GM18499 (cell line): Measurements from ENCODE around the gene GPR149.

ENCODE experiments used
- ATAC-seq: cut with Tn5 transposase; IDR thresholded peaks from one replicate; pipeline ENCODE4 v1.9.1; 2021; ENCODE audit warnings: moderate number of reproducible peaks; ENCODE audit not compliant: insufficient read depth, unreplicated experiment

Gene GPR149

DNA sequence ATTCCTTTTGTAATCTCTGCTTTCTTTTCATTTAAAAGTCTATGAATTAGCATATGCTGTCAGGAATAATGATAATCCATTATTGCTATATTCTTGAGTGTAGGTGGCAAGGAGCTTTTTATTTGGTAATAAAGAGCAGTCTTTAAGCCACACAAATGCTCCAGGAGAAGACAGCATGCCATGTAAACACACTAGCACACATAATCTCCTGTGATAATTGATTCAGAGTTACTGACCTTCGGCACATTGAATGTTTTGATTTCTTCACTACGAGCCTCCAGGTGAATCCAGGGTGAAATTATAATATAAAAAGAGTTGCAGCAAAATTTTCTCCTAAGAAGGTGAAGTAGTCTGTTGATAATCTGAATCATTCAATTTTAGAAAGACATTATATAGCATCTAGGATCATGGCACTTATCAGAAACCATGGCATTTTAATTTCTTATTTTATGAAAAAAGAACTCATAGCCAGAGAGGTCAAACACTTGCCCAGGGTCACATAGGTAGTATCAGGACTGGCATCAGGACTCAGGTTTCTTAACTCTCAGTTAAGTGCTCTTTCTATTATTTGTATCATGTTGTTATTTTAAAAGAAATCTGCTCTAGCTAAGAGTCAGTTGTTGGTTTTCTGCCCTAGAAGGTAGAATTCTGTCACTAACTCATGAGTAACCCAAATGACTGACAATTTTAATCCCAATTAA is 84.4 kb downstream of the GPR149 start:
- no peak for ATAC-seq

- no peak for ATAC-seq
Observed at GRCh38 chr3:154338570-154338969, 91.4 kb downstream of the GPR149 start.

DNA sequence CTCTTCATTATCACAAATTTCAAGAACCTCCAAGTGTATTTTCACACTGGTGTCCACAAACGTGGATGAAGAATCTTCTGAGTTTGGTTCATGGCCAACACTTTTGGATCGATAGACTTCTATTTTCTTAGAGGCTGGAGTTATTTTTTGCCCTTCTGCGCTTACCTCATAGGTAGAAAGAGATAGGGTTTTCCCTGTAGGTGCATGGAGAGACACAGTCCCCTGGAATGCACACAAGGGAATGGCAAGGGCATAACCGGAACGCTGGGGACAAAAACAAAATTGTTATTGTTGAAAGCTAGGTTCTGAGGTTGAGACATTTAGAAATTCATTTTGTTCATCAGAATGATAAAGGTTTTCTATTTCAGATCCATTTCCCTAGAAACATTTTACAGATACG is 92.0 kb downstream of the GPR149 start:
- no peak for ATAC-seq

GRCh38 chr3:154334973-154335420 is 95.0 kb downstream of the GPR149 start:
- ATAC-seq = no peak

- ATAC-seq = no peak
Observed at GRCh38 chr3:154327871-154328270, 102.1 kb downstream of the GPR149 start.

- ATAC-seq = no peak
Observed at GRCh38 chr3:154324919-154325318, 105.1 kb downstream of the GPR149 start.

DNA sequence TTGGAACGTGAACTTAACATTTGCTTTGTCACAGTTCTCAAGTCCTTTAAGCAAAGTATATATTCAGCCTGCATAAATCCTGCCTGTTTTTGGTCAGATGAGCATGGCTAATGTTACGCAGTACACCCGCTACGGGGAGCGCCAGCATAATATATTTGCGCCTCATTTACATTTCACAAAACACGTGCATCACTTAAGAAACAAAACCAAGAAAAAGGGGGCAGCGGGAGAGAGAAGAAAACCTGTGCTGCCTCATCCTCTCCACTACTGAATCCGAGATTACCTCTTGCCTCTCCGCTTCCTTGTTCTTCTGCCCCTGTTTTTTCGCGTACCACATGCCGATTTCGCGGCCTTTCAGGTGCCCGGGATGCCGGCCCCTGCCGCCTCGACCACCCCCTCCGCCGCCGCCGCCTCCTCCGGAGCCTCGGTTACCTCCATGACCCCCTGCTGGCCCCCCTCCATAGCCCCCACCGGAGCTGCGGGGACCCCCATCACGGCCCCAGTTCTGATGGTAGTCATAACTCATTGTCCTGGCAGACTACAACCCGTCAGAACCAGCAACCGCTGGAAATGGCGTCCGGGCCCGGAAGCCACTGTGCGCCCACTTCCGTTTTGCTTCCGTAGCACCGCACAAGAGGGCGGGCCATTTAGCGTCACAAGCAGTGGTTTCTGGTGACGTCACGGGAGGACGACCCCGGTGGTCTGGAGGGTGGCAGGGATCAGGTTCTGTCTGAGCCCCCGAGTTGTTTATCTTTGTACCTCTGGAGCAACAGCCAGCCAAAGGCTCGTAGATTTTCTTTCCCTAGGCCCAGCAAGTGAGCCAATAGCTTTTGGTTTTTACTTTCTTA is 105.9 kb downstream of the GPR149 start, which contains the start of gene DHX36:
DHX36 (minus strand) TSS at position 597 of the 848 bp plus-strand sequence; CDS start at position 526, 71 bp downstream.
- peak; percentile 77 for ATAC-seq

DNA sequence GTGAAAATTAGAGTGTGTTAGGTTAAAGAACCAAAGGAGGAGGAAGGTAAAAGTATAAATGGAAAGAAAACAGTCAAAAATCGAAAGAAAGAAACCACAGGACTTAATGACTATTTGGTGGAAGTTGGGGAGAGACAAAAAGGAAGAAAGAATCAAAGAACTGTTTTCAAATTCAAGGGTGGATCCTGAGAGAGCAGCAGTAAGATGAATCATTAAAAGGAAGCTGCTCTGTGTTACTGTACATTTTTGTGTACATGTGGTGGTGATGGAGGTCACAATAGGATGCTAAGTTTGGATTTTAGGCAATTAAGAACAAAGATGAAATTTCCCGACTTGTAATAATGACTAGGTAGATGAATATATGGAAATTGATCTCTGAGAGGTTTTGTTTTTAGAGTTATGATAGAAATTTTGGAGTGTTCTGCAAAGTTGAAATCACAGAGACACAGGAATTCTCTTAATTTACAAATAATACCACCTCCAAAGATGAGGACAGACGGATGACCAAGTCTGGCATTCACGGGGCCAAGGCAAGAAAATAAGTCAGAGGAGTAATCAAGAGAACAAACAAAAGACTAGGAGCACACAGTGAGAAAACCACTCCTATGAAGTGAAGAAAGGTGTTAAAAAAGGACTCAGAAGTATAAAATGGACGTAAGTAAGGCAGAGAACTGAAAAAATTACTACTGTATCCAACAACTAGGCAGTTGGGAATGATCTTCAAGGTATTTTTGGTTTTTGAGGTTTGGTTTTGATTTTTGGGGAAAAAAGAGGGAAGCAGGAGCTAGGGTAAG is 112.8 kb downstream of the GPR149 start:
- no peak for ATAC-seq

DNA sequence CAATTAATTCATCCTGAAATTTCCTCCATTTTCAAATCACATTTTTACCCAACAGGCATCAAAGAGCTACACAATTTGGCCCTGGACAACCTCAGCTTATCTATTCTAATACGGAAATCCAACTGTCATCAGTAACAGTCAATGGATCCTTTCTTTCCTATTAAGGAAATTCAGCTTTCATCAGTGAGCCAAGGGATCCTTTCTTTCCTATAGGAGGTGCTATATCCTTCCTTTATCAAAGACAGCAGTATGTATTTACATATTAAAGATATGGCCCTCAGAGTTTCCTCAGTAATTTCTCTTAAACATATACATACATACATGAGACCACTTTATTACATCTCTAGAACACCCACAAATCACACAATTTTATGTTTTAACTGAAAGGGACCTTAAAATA is 115.8 kb downstream of the GPR149 start:
- ATAC-seq = no peak

- no peak for ATAC-seq
Observed at GRCh38 chr3:154310840-154311239, 119.2 kb downstream of the GPR149 start.

- no peak for ATAC-seq
Observed at GRCh38 chr3:154307363-154307762, 122.6 kb downstream of the GPR149 start.

- ATAC-seq = no peak
Observed at GRCh38 chr3:154304936-154305335, 125.1 kb downstream of the GPR149 start.

DNA sequence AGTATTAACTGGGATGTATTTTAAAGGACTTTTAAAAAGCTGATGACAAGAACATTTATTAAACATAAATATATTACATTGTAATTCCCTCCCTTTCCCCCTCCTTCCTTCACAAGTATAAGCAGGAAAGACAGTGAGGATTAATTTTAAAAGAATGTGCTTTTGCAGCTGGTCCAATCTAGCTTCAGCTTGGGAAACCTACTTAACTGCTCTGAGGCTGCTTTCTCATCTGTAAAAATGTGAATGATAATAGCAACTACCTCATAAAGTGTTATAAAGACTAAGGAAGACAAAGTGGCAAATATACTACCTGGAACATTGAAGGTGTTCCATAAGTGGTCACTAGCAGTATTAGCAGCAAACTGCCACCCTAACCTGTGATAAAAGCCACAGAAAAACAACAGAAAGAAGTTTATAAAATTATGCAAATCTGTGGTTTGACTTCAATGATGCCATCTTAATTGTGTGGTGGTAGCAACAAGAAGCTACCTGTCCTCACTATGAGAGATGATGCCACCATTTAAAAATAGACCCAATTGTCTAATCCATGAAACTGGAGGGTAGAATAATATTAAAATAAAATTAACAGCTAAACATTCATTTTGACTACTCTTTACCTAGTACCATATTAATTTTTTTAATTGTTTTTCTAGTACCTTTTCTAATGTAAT is 125.7 kb downstream of the GPR149 start:
- ATAC-seq = no peak

DNA sequence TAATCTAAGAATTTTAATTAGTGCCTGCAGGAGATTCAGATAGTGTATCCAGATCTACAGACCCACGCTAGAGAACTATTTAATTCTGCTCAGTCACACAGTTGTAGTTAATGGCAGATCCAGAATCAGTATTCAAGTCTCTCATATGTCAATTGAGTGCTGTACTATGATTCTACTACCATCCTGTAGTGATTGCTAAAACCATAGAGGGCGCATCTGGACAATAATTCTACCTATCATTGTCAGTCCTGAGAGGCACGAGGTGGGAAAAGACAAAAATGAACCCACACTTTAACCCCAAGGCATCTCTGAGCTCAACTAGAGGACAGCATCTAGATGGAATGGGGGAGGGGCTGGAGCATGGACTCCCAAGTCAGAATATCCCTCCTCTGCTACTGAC is 128.4 kb downstream of the GPR149 start:
- no peak for ATAC-seq

DNA sequence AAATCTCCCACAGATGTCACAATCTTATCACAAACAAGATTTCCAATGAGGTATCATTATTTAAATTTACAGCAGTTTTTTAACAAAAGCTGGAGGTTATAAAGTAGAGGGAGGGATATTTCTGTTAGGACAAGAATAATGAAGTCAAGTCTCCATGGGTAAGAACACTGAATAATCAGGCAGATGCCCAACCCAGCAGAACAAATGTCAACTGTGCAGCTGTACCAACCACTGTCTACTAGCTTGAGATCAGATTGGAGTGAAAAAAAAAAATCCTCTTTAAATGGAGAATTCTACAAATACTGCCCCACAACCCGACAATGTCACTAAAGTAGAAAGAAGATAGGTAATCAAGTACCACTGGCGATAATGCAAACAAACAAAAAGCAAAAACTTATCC is 136.0 kb downstream of the GPR149 start:
- ATAC-seq = no peak

DNA sequence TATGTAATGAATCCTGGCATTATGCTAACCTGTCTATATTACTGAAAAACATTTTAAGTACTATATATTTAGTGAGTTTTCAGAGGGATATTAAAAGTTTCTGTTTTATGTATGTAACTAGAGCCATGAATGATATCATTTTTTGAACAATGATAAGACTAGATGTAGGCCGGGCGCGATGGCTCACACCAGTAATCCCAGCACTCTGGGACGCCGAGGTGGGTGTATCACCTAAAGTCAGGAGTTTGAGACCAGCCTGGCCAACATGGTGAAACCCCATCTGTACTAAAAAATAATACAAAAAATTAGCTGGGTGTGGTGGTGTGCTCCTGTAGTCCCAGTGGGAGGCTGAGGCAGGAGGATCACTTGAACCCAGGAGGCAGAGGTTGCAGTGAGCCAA is 139.8 kb downstream of the GPR149 start:
- no peak for ATAC-seq
